ENCODE measurements around the gene ACVR1. TPM values are rescaled to one million over a fixed set of nuclear protein-coding genes. Genes with fewer than 3 reads are reported as not detected.
A peak's percentile ranks its signal among the peaks of the same experiment; 100 is the strongest.

Gene ACVR1
- polyA plus RNA-seq, 1 of the 3 experiments (the other 2 are of a cell fraction) = 22.4 TPM

GRCh38 chr2:157785200-157785599, 90.9 kb downstream of the ACVR1 start:
- ChIA-PET CTCF (no interaction called here), POLR2A (no interaction called here)
- Histone ChIP-seq H3K9me3 (no peaks in the 10 kb centered on the region), H3K36me3 (replicated peaks in 1 of 2; ENCODE audit: control insufficient read depth in 1 of 2, insufficient read depth in 2 of 2, low read length in 1 of 2) (peaks cover 0 to 8% of the 10 kb centered on the region in 2 experiments), H3K4me1 (ENCODE audit: control insufficient read depth in 1 of 2, insufficient read depth in 2 of 2, low read depth in 1 of 2, low read length in 1 of 2) (peaks cover 14 to 25% of the 10 kb centered on the region in 2 experiments; a peak in 3 of 4 replicates), H3K27ac (ENCODE audit: low read depth in 2 of 2, low read length in 1 of 2) (peak overlapping the region in 1 of 2 experiments; percentile 36; a peak in 1 of 4 replicates), H3K79me2 (ENCODE audit: insufficient read depth) (peaks cover 6% of the 10 kb centered on the region; the same call in 1 of the 2 replicates), H3K9me2 (no peaks in the 10 kb centered on the region), H3K4me3 (ENCODE audit: low read depth in 2 of 2, low read length in 1 of 2) (no peak overlapping the region), H2AFZ (ENCODE audit: low read depth) (no peak overlapping the region), H3K9ac (no peak overlapping the region), H3K27me3 (ENCODE audit: insufficient read depth) (no peaks in the 10 kb centered on the region), H3K4me2 (no peak overlapping the region), H3F3A (replicated peaks; ENCODE audit: insufficient read depth) (no peaks in the 10 kb centered on the region), H4K20me1 (ENCODE audit: insufficient read depth) (peaks cover 12% of the 10 kb centered on the region; the same call in 1 of the 2 replicates)
- TF ChIP-seq RAD21 (IDR thresholded peaks at IDR 0.05; ENCODE audit: low read length) (no peak), FOSL2 (IDR thresholded peaks at IDR 0.05; ENCODE audit: borderline replicate concordance, low read depth) (no peak), SIN3A (IDR thresholded peaks at IDR 0.05; ENCODE audit: borderline replicate concordance, low read depth, low read length) (no peak)
- no peak for DNase-seq
- 76% methylated on average over 3 of the region's 3 CpGs for whole genome bisulfite sequencing (ENCODE audit: low lambda C conversion rate)

GRCh38 chr2:157784823-157785175, 91.3 kb downstream of the ACVR1 start:
- Histone ChIP-seq H3K4me1 (ENCODE audit: control insufficient read depth in 1 of 2, insufficient read depth in 2 of 2, low read depth in 1 of 2, low read length in 1 of 2) (peaks cover 14 to 25% of the 10 kb centered on the region in 2 experiments; a peak in 3 of 4 replicates), H3K4me2 (no peak overlapping the region), H3K79me2 (ENCODE audit: insufficient read depth) (peaks cover 6% of the 10 kb centered on the region; the same call in 1 of the 2 replicates), H3F3A (replicated peaks; ENCODE audit: insufficient read depth) (no peaks in the 10 kb centered on the region), H2AFZ (ENCODE audit: low read depth) (no peak overlapping the region), H3K36me3 (replicated peaks in 1 of 2; ENCODE audit: control insufficient read depth in 1 of 2, insufficient read depth in 2 of 2, low read length in 1 of 2) (peaks cover 0 to 12% of the 10 kb centered on the region in 2 experiments), H3K4me3 (ENCODE audit: low read depth in 2 of 2, low read length in 1 of 2) (no peak overlapping the region), H3K9me3 (no peaks in the 10 kb centered on the region), H3K9me2 (no peaks in the 10 kb centered on the region), H3K9ac (no peak overlapping the region), H3K27ac (ENCODE audit: low read depth in 2 of 2, low read length in 1 of 2) (peak overlapping the region; percentile 36 to 43; a peak in 3 of 4 replicates), H4K20me1 (ENCODE audit: insufficient read depth) (peaks cover 12% of the 10 kb centered on the region; the same call in 1 of the 2 replicates), H3K27me3 (ENCODE audit: insufficient read depth) (no peaks in the 10 kb centered on the region)
- no peak for DNase-seq
- ChIA-PET CTCF (no interaction called here), POLR2A (no interaction called here)
- WGBS (ENCODE audit: low lambda C conversion rate) = 88% methylated on average over 5 of the region's 5 CpGs
- TF ChIP-seq FOXM1 (IDR thresholded peaks at IDR 0.05; ENCODE audit: low read depth) (no peak), TCF12 (IDR thresholded peaks at IDR 0.05) (no peak), JUND (IDR thresholded peaks at IDR 0.05) (no peak), SMC3 (IDR thresholded peaks at IDR 0.05; ENCODE audit: low read depth, low read length) (no peak), MAX (IDR thresholded peaks at IDR 0.05; ENCODE audit: low read depth) (no peak), REST (IDR thresholded peaks at IDR 0.05; ENCODE audit: low read depth, low read length) (no peak), RFX5 (IDR thresholded peaks at IDR 0.05; ENCODE audit: low read length) (no peak), CTCF (IDR thresholded peaks at IDR 0.05) (no peak), EZH2phosphoT487 (IDR thresholded peaks at IDR 0.05; ENCODE audit: borderline replicate concordance, low read depth) (no peak), NFIC (IDR thresholded peaks at IDR 0.05; ENCODE audit: borderline replicate concordance) (no peak), RCOR1 (IDR thresholded peaks at IDR 0.05; ENCODE audit: low read length) (no peak), CHD2 (IDR thresholded peaks at IDR 0.05; ENCODE audit: low read length, partially characterized antibody) (no peak), USF1 (IDR thresholded peaks at IDR 0.05; ENCODE audit: borderline replicate concordance, low read depth) (no peak), USF2 (IDR thresholded peaks at IDR 0.05; ENCODE audit: borderline replicate concordance, low read depth, low read length) (no peak), RXRA (IDR thresholded peaks at IDR 0.05; ENCODE audit: borderline replicate concordance, low read depth) (no peak), POLR2AphosphoS5 (IDR thresholded peaks at IDR 0.05; ENCODE audit: low read depth, low read length) (no peak)

All from SK-N-SH (cell line).